HG02884 (cell line): ENCODE measurements around the gene ZFYVE1.
"Not testable (repeated sequence)": the region's sequence is repeated elsewhere in the genome, so short reads cannot be mapped to it uniquely, and the experiment has no call there.

Experiments used
- ATAC-seq: cut with Tn5 transposase; IDR thresholded peaks from one replicate; pipeline ENCODE4 v1.9.1; 2021; ENCODE audit warnings: mild to moderate bottlenecking, moderate library complexity; ENCODE audit not compliant: unreplicated experiment

ZFYVE1 gene

GRCh38 chr14:73007835-73008234, 19.1 kb downstream of the ZFYVE1 start:
- ATAC-seq, result no peak

GRCh38 chr14:73004641-73005040, 22.3 kb downstream of the ZFYVE1 start:
- ATAC-seq, result not testable (repeated sequence)

DNA sequence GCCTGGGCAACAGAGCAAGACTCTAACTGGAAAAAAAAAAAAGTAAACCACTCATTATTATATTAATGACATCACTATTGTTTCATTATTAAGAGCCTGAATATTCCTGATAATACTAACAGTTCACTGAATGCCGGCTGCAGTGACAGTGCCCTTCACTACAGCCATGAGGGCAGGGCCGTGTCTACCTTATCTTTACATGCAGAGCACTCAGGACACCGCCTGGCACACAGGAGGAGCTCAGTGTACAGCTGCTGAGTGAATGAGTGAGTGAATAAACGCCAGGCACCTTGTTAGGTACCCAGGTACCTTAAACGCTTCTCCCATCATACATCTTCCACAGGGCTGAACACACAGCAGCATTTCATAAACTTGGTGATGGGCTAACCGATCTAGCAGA, 23.2 kb downstream of the ZFYVE1 start:
- no peak for ATAC-seq

DNA sequence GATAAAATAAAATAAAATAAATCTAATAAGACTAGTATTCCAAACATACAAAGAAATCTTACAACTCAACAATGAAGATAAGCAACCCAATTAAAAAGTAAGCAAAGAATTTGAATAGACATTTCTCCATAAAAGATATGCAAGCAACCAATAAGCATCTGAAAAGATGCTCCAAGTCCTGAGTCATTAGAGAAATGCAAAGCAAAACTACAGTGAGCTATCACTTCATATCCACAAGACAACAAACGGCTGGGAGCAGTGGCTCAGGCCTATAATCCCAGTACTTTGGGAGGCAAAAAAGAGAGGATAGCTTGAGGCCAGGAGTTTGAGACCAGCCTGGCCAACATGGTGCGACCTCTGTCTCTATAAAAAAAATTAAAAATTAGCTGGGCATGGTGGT, 26.8 kb downstream of the ZFYVE1 start:
- ATAC-seq, result no peak

DNA sequence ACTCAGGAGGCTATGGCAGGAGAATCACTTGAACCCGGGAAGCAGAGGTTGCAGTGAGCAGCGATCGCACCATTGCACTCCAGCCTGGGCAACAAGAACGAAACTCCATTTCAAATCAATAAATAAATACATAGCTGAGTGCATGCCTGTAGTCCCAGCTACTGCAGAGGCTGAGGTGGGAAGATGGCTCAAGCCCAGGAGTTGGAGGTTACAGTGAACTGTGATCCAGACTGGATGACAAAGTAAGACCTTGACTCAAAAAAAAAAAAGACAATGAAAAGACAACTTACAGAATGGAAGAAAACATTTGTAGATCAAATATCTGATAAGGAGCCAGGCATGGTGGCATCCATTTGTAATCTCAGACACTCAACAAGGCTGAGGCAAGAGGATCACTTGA, 27.6 kb downstream of the ZFYVE1 start:
- no peak for ATAC-seq

GRCh38 chr14:72998252-72998903, 28.5 kb downstream of the ZFYVE1 start:
- no peak for ATAC-seq

DNA sequence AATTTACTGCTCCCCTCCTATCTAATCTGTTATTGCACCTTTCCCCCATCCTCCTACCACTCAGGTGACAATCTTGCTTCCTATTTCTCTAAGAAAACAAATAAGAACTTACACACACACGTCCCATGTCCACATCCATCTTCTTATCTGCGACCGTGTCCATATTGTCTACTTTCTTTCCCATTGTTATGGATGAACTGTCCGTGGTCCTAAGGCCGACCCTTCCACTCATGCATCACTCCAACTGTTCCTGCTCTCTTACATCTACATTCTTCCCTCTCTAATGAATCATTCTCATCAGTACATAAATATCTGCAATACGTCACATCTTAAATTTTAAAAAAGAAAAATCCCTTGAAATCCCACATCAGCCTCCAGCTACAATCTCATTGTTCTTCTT, 30.0 kb downstream of the ZFYVE1 start:
- no peak for ATAC-seq

DNA sequence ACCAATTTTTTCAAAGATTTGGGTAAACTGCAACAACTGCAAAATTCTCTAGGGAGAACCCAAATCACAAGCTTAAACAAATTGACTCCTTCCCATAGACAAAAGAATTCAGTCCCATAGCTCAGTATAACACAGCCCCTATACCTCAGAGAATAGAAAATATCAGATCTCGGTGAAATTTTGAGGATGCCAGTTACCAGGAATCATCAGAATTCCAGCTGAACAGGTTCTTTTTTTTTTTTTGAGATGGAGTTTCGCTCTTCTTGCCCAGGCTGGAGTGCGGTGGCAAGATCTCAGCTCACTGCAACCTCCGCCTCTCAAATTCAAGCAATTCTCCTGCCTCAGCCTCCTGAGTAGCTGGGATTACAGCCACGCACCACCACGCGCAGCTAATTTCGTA, 36.7 kb downstream of the ZFYVE1 start:
- no peak for ATAC-seq

- ATAC-seq, result no peak
These were observed 40.0 kb downstream of the ZFYVE1 start for GRCh38 chr14:72986857-72987256.

- ATAC-seq, result no peak
These were observed 40.7 kb downstream of the ZFYVE1 start for GRCh38 chr14:72986214-72986613.

GRCh38 chr14:72982146-72982708, 44.7 kb downstream of the ZFYVE1 start:
- no peak for ATAC-seq

DNA sequence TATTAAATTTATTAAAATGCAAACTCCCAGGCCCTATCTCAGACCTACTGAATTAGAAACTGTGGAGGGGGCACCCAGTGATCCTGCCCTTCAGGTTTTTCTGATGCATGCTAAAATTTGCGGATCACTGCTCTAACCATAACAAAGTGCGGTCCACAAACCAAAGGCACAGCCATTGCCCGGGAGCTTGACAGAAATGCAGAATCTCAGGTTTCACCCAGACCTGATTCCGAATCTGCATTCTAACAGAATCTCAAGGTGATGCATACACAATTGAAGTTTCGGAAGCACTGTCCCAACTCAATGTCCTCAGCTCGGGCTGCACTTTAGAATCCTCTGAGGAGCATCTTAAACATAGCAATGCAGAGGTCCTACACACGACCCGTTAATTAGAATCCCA, 46.0 kb downstream of the ZFYVE1 start:
- no peak for ATAC-seq

DNA sequence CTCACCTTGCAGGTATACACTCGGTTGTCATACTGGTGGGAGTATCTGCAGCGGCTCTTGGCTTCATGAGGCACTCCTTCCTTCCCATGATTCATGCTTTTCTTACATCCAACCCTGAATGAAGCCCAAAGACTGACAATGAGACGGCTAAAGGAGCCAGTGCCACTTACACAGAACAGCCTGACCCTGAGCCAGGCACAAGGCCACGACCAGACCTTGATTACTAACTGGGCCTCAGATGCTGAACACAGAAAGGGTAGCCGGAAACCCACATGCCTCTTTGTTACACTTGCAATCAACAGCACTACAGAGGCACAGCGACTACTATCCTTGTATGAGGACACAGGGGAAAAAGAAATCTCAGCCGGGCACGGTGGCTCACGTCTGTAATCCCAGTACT, 48.0 kb downstream of the ZFYVE1 start:
- no peak for ATAC-seq

- no peak for ATAC-seq
These were observed 51.1 kb downstream of the ZFYVE1 start for GRCh38 chr14:72975770-72976169.

DNA sequence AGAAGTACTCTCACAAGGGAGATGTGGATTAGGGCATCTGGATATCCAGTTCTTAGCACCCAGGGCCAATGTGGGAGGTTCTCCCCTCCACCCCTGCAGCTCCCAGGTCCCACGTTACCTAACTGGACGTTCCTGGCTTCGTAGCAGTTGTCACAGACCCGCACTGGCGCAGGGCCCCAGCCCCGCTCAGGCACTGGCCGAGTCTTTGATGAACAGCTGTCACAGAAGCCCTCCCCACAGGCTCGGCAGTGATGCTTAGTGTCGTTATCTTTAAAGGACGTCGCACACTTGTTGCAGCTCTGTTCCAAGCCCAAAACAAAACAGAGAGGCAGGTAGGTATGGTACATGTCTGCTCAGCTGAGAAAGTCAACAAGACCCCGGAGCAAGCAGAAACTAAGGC, 52.2 kb downstream of the ZFYVE1 start:
- ATAC-seq, result no peak

- ATAC-seq, result no peak
These were observed 56.0 kb downstream of the ZFYVE1 start for GRCh38 chr14:72970824-72971434.

DNA sequence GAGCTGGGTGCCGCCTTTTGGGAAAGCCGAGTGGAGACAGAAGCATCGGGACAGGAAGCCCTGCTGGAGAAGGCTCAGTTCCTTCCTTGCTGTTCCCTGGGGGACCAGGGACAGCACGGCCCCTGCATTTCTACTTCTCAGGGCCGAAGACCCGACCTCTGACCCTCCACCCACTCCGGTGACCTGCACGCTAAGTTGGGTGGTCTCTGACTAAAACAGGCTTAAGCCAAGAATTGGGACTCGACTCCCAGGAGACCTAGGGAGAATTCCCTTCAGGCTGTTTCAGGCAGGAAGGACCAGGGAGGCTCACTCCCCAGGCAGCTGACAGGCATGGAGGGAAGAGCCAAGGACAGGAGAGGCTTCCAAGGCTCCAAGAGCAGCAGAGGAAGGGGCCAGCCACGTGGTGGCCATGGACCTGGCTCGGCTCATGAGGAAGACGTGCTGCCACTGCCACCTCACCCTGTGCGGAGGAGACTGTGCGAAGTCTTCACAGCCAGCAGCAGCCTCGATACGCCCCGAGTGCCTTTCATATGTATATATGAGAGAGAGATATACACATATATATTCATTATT, 56.8 kb downstream of the ZFYVE1 start:
- ATAC-seq, result no peak

DNA sequence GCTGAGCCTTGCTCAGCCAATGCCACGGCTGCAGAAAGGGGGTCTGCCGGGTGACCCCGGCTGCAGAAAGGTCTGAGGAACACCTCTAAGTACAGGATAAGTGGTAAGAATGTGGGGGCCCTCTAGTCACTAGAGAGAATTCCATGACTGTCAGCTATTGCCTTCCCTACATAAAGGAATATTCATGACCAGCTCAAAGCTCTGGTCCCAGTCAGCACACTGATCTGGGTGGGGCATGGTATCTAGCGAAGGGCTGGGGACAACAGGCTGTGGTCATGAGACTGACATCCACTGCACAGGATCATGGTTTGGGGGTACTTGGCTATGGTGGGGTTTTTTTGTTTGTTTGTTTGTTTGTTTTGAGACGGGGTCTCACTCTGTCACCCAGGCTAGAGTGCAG, 58.6 kb downstream of the ZFYVE1 start:
- no peak for ATAC-seq

- no peak for ATAC-seq
These were observed 60.9 kb downstream of the ZFYVE1 start for GRCh38 chr14:72966038-72966437.

DNA sequence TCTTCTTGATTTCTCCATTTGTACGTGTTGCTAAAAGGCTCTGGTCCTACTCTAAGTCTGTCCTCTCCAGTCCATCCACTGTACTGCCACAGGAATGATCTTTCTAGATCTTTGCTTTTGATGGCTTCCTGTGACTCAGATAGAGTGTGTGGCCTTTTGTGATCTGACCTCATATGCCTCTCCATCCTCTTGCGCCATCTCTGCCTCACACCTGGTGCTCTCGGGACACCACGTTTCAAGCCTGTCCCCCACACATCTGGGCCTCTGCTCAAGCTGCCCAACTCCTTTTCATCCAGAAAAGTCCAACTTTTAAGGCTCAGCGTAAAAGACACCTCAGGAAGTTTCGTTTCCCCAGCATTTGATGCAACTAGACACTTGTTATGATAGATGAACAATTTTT, 61.7 kb downstream of the ZFYVE1 start:
- no peak for ATAC-seq

DNA sequence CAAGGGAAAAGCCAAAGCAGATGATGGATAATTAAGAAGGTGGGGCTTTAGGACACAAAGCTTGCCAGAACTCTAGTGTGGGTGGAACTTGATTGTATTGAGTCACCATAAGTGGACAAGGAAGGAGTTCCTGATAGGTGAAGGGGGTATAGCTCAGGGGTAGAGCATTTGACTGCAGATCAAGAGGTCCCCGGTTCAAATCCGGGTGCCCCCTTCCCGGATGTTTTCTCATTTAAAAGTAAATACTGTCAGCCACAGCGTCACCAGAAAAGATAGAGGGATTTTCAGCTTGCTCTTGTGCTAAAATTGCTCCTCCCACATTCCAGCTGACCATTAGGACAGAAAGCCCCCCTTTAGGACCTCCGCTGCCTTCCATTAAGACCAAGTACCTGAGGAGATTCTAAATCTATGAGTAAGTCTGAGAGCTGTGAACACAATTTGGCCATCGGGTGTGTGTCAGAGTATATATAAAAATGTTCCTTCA, 64.0 kb downstream of the ZFYVE1 start:
- ATAC-seq, result no peak

- ATAC-seq, result not testable (repeated sequence)
These were observed 64.6 kb downstream of the ZFYVE1 start for GRCh38 chr14:72962336-72962754.
